RWPE2 (cell line): ENCODE measurements around the gene KLF5.

ENCODE experiments used
- ATAC-seq: fragments of 200-7000 bp; cut with Tn5 transposase; 3 replicates; pipeline ENCODE4 v1.9.1; 2021; ENCODE audit warnings: low read depth
- DNase-seq: peaks from one replicate; pipeline ENCODE4 v3.0.0-alpha.2; 2020; ENCODE audit warnings: low spot score
- H3K27ac ChIP-seq: fragments of 450-650 bp; 2 replicates; pipeline ENCODE4 v1.5.1; 2017; ENCODE audit warnings: mild to moderate bottlenecking; ENCODE audit not compliant: poor library complexity, severe bottlenecking
- H3K27me3 ChIP-seq: fragments of 250-450 bp; sonication (Bioruptor Pico); 2 replicates; pipeline ENCODE4 v1.5.1; 2021; ENCODE audit warnings: mild to moderate bottlenecking, moderate library complexity; ENCODE audit not compliant: insufficient read depth, poor library complexity, severe bottlenecking
- H3K36me3 ChIP-seq: fragments of 250-450 bp; sonication (Bioruptor Pico); 2 replicates; pipeline ENCODE4 v1.5.1; 2020; ENCODE audit warnings: low read depth, mild to moderate bottlenecking, moderate library complexity
- H3K4me1 ChIP-seq: fragments of 250-450 bp; sonication (Bioruptor Pico); 2 replicates; pipeline ENCODE4 v1.5.1; 2021; ENCODE audit warnings: mild to moderate bottlenecking, moderate library complexity; ENCODE audit not compliant: insufficient read depth, poor library complexity, severe bottlenecking
- H3K4me3 ChIP-seq: fragments of 250-450 bp; sonication (Bioruptor Pico); 2 replicates; pipeline ENCODE4 v1.5.1; 2021; ENCODE audit warnings: mild to moderate bottlenecking, moderate library complexity; ENCODE audit not compliant: severe bottlenecking
- H3K9me3 ChIP-seq: fragments of 250-450 bp; sonication (Bioruptor Pico); 2 replicates; pipeline ENCODE4 v1.5.1; 2021; ENCODE audit warnings: mild to moderate bottlenecking, moderate library complexity; ENCODE audit not compliant: severe bottlenecking
- CTCF ChIP-seq: fragments of 450-650 bp; IDR thresholded peaks from one replicate; pipeline ENCODE4 v1.5.1; 2017; ENCODE audit warnings: mild to moderate bottlenecking, moderate library complexity; ENCODE audit not compliant: poor library complexity, severe bottlenecking

The KLF5 gene

GRCh38 chr13:73107481-73107880 is 48.7 kb downstream of the KLF5 start:
- no peak overlapping the region for H3K4me3 ChIP-seq
- no peaks in the 10 kb centered on the region for H3K36me3 ChIP-seq
- H3K27ac ChIP-seq = no peak overlapping the region
- TF ChIP-seq CTCF = no peak
- no peaks in the 10 kb centered on the region for H3K27me3 ChIP-seq
- H3K4me1 ChIP-seq = no peaks in the 10 kb centered on the region
- ATAC-seq (no peak), DNase-seq (no peak)
- no peaks in the 10 kb centered on the region for H3K9me3 ChIP-seq

- Histone ChIP-seq H3K4me1 (no peaks in the 10 kb centered on the region), H3K4me3 (no peak overlapping the region), H3K27ac (no peak overlapping the region), H3K9me3 (no peaks in the 10 kb centered on the region), H3K36me3 (no peaks in the 10 kb centered on the region), H3K27me3 (no peaks in the 10 kb centered on the region)
- TF ChIP-seq CTCF = no peak
- DNase-seq (no peak), ATAC-seq (no peak)
These were observed 49.2 kb downstream of the KLF5 start for GRCh38 chr13:73107970-73108369.

GRCh38 chr13:73109288-73109899 is 50.6 kb downstream of the KLF5 start:
- DNase-seq (no peak), ATAC-seq (no peak)
- TF ChIP-seq CTCF = no peak
- Histone ChIP-seq H3K4me1 (no peaks in the 10 kb centered on the region), H3K36me3 (no peaks in the 10 kb centered on the region), H3K4me3 (no peak overlapping the region), H3K27ac (no peak overlapping the region), H3K27me3 (no peaks in the 10 kb centered on the region), H3K9me3 (no peaks in the 10 kb centered on the region)

GRCh38 chr13:73109969-73110368 is 51.2 kb downstream of the KLF5 start:
- H3K9me3 ChIP-seq = no peaks in the 10 kb centered on the region
- H3K27me3 ChIP-seq = no peaks in the 10 kb centered on the region
- H3K4me3 ChIP-seq = no peak overlapping the region
- no peaks in the 10 kb centered on the region for H3K4me1 ChIP-seq
- DNase-seq = no peak
- no peaks in the 10 kb centered on the region for H3K36me3 ChIP-seq
- no peak for TF ChIP-seq CTCF
- no peak overlapping the region for H3K27ac ChIP-seq
- no peak for ATAC-seq

GRCh38 chr13:73110814-73111213 is 52.0 kb downstream of the KLF5 start:
- DNase-seq = no peak
- Histone ChIP-seq H3K4me3 (no peak overlapping the region), H3K9me3 (no peaks in the 10 kb centered on the region), H3K27me3 (no peaks in the 10 kb centered on the region), H3K36me3 (no peaks in the 10 kb centered on the region), H3K4me1 (no peaks in the 10 kb centered on the region), H3K27ac (no peak overlapping the region)
- no peak for TF ChIP-seq CTCF
- no peak for ATAC-seq
